DND-41 (cell line): ENCODE results near the gene IL20.

Experiments
- EZH2 ChIP-seq: IDR thresholded peaks from 3 replicates; pipeline ENCODE4 v1.6.1; 2012; ENCODE audit warnings: borderline replicate concordance, low read depth, mild to moderate bottlenecking, moderate library complexity, low read length, inconsistent platforms; ENCODE audit not compliant: severe bottlenecking
- TF ChIP-seq, protein P1 (sequence below): IDR thresholded peaks from 2 replicates; pipeline ENCODE4 v1.5.1; 2012; ENCODE audit warnings: borderline replicate concordance, low read length, moderate library complexity, mild to moderate bottlenecking; ENCODE audit not compliant: poor library complexity, severe bottlenecking; ENCODE audit errors: extremely low read depth

DNA sequence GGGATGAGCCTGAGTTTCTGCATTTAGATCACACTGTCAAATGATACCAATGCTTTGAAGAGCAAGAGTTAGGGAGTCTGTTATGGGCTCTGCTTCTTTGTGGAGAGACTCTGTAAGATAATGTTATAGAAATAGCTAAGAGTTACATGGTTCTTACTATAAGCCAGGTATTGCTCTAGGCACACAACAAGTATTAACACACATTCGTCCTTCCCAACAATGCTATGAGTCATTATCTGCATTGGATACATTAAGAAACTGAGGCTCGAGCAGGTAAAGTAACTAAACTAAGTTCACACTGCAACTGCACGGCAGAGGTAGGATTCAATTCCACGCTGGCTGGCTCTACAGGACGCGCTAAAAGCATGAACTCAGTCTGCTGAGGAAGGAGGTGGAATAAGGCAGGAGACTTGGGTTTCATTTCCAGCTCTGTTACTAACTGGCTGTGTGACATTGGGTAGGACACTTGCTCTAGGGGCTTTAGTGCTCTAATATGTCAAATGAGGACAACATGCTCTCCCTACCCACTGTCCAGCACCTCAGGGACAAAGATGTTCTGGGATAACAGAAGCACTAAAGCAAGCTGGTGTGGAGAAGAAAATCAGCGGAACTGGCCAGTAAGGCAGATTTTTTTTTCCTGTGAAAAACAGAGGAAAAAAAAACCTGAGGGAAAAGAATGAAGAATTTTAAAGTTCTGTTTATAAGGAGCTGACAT is 23.7 kb upstream of the IL20 start:
- TF ChIP-seq, protein P1, sequence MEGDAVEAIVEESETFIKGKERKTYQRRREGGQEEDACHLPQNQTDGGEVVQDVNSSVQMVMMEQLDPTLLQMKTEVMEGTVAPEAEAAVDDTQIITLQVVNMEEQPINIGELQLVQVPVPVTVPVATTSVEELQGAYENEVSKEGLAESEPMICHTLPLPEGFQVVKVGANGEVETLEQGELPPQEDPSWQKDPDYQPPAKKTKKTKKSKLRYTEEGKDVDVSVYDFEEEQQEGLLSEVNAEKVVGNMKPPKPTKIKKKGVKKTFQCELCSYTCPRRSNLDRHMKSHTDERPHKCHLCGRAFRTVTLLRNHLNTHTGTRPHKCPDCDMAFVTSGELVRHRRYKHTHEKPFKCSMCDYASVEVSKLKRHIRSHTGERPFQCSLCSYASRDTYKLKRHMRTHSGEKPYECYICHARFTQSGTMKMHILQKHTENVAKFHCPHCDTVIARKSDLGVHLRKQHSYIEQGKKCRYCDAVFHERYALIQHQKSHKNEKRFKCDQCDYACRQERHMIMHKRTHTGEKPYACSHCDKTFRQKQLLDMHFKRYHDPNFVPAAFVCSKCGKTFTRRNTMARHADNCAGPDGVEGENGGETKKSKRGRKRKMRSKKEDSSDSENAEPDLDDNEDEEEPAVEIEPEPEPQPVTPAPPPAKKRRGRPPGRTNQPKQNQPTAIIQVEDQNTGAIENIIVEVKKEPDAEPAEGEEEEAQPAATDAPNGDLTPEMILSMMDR = no peak
- TF ChIP-seq EZH2 = no peak
